Left lung (tissue), 10 donors: Measurements from ENCODE around the gene TTC33. TPM values are rescaled to one million over a fixed set of nuclear protein-coding genes. Genes with fewer than 3 reads are reported as not detected.

Experiments used
- ATAC-seq: fragments of 200-7000 bp; cut with Tn5 transposase; one replicate; pipeline ENCODE4 v1.9.1; 2020; ENCODE audit warnings: moderate library complexity
- DNase-seq, 4 donors: peaks; one replicate each; pipeline ENCODE4 v3.0.0-alpha.2; 2013 to 2020
- H3K27ac ChIP-seq, 2 donors: fragments of 200-600 bp; sonication (generic) in 1 of 2; one replicate each; pipeline versions ENCODE4 v1.5.0 to v1.8.0; 2020 to 2021
- H3K27me3 ChIP-seq, 2 donors: fragments of 200-600 bp; sonication (generic) in 1 of 2; one replicate each; pipeline versions ENCODE4 v1.5.0 to v1.8.0; 2020 to 2021
- H3K36me3 ChIP-seq, 2 donors: fragments of 200-600 bp; sonication (generic) in 1 of 2; one replicate each; pipeline versions ENCODE4 v1.5.0 to v1.8.0; 2020 to 2021
- H3K4me1 ChIP-seq, 2 donors: fragments of 200-600 bp; one replicate each; pipeline ENCODE4 v1.8.0; 2021
- H3K4me3 ChIP-seq, 2 donors: fragments of 200-600 bp; sonication (generic) in 1 of 2; one replicate each; pipeline versions ENCODE4 v1.5.0 to v1.8.0; 2020 to 2021; ENCODE audit warnings: mild to moderate bottlenecking in 1 of 2
- H3K9me3 ChIP-seq, 2 donors: fragments of 200-600 bp; sonication (generic) in 1 of 2; one replicate each; pipeline versions ENCODE4 v1.5.0 to v1.8.0; 2020 to 2021
- CTCF ChIP-seq, 2 donors: fragments of 200-600 bp; sonication (generic) in 1 of 2; IDR thresholded peaks; one replicate each; pipeline versions ENCODE4 v1.5.0 to v1.8.0; 2021; ENCODE audit warnings: antibody characterized with exemption in 2 of 2
- intact Hi-C, 2 donors: fragments of 100-400 bp; cut with DNase I; formaldehyde crosslinking; loops; one replicate each; pipeline versions ENCODE4 v1.11.2 to v1.14.2; 2022
- polyA plus RNA-seq, 6 donors: library from polyadenylated mRNA; unstranded; fragments of 120-200 nt; gene quantifications; one replicate each; pipeline ENCODE4 v1.2.1, GENCODE V29; 2013; ENCODE audit not compliant: insufficient read length in 6 of 6
- total RNA-seq, 2 donors: library from RNA; stranded (reverse); fragmentation: NEBNext Ultra II Directional; extraction: Animal tissue kit (Norgen Biotek cat#: 25700); gene quantifications; one replicate each; pipeline ENCODE4 v1.2.1, GENCODE V29; 2021
- donor health status: DM: no; HTN: yes; CAD: no.
- donor health status: DM: no; HTN: no; CAD: no.

TTC33 gene
- total and polyA plus RNA-seq, 8 donors, result 11.1 to 41.0 (median 33.0) TPM

DNA sequence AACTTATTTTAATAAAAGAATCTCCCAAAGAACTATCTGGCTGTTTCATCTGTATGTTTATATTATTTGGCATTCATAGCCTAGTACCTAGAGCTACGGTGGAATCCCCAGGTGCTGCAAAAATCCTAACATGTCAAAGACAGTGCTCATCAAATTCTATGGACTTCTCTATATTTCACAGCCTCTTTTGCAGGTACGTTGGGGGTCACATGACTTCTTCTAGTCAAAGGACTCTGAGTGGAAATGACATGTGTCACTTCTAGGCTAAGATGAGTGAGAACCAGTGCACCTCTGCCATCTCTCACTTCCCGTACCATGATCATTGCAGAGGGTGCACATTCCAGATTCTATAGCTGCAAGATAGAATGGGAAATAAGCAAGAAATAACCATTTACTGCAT, 148.6 kb downstream of the TTC33 start:
- intact Hi-C loops, result no loop called here
- Histone ChIP-seq H3K4me1 (peaks cover 0 to 24% of the 10 kb centered on the region in 2 donors), H3K4me3 (no peak overlapping the region), H3K9me3 (no peaks in the 10 kb centered on the region), H3K36me3 (no peaks in the 10 kb centered on the region), H3K27me3 (no peaks in the 10 kb centered on the region), H3K27ac (no peak overlapping the region)
- ATAC-seq, result no peak
- DNase-seq, result no peak
- no peak for TF ChIP-seq CTCF (IDR thresholded peaks at IDR 0.05)

DNA sequence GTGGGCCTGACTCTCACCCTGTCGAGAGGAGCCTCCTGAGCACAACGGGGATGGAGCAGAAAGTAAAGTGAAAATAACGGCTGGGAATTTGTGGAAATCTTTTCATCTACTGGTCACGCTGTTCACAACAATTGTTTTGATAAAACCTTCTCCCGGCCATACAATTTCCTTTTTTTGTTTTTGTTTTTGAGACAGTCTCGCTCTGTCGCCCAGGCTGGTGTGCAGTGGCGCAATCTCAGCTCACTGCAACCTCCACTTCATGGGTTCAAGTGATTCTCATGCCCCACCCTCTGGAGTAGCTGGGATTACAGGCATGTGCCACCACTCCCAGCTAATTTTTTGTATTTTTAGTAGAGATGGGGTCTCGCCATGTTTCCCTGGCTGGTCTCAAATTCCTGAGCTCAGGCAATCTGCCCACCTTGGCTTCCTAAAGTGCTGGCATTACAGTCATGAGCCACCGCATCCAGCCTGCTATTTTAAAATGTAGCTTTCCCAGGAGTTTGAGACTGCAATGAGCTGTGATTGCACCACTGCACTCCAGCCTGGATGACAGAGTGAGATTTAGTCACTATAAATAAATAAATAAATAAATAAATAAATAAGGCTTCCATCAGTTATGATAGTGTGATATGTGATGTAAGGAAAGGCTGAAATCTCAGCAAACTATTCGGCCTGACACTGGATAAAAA, 149.5 kb downstream of the TTC33 start:
- H3K27ac ChIP-seq, result peak overlapping the region in 1 of 2 donors; percentile 62
- H3K36me3 ChIP-seq, result no peaks in the 10 kb centered on the region
- H3K4me1 ChIP-seq, result peaks cover 0 to 24% of the 10 kb centered on the region in 2 donors
- peak in 2 of 4 donors; percentile 39 to 45 for DNase-seq
- intact Hi-C loops, result no loop called here
- H3K27me3 ChIP-seq, result no peaks in the 10 kb centered on the region
- TF ChIP-seq CTCF (IDR thresholded peaks at IDR 0.05), result no peak
- H3K9me3 ChIP-seq, result no peaks in the 10 kb centered on the region
- ATAC-seq, result peak; percentile 73
- no peak overlapping the region for H3K4me3 ChIP-seq

- peak; percentile 53 for ATAC-seq
- Histone ChIP-seq H3K27ac (peak overlapping the region in 1 of 2 donors; percentile 62), H3K4me3 (no peak overlapping the region), H3K36me3 (no peaks in the 10 kb centered on the region), H3K4me1 (peaks cover 0 to 24% of the 10 kb centered on the region in 2 donors), H3K9me3 (no peaks in the 10 kb centered on the region), H3K27me3 (no peaks in the 10 kb centered on the region)
- no peak for DNase-seq
- TF ChIP-seq CTCF (IDR thresholded peaks at IDR 0.05), result no peak
- intact Hi-C loops, result no loop called here
Measured at GRCh38 chr5:40605295-40605958, 150.3 kb downstream of the TTC33 start.

DNA sequence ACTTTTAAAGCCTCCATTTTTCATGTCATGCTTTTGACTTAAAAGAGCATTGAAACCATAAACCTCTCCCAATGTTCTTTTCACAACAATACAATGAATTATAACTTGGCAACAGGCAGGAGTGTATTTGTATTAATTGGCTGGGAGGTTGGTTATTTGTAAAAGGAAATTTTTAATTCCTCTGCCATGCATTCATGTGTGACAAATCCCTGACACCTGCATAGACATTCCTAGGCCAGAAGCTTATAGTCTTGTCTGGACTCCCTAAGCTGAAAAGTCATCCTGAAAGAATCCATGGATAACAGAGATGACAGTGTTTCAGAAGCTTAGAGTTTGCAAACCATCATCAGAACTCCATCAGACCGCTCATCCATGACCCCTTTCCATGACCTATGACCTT, 152.4 kb downstream of the TTC33 start:
- TF ChIP-seq CTCF (IDR thresholded peaks at IDR 0.05), result no peak
- H3K36me3 ChIP-seq, result no peaks in the 10 kb centered on the region
- DNase-seq (no peak), ATAC-seq (no peak)
- no peak overlapping the region for H3K27ac ChIP-seq
- no peak overlapping the region for H3K4me3 ChIP-seq
- no peaks in the 10 kb centered on the region for H3K9me3 ChIP-seq
- H3K27me3 ChIP-seq, result no peaks in the 10 kb centered on the region
- H3K4me1 ChIP-seq, result peaks cover 0 to 24% of the 10 kb centered on the region in 2 donors
- intact Hi-C loops, result no loop called here

- no peak for DNase-seq
- TF ChIP-seq CTCF (IDR thresholded peaks at IDR 0.05), result no peak
- intact Hi-C loops, result no loop called here
Measured at GRCh38 chr5:40601198-40601868, 154.4 kb downstream of the TTC33 start.

More at GRCh38 chr5:40601198-40601868, 154.4 kb downstream of the TTC33 start:
- Histone ChIP-seq H3K4me3 (no peak overlapping the region), H3K27ac (no peak overlapping the region), H3K27me3 (peaks cover 0 to 8% of the 10 kb centered on the region in 2 donors), H3K4me1 (peaks cover 0 to 14% of the 10 kb centered on the region in 2 donors), H3K9me3 (no peaks in the 10 kb centered on the region), H3K36me3 (no peaks in the 10 kb centered on the region)
- ATAC-seq, result no peak
